ENCODE results near the gene SMAP2. TPM values are rescaled to one million over a fixed set of nuclear protein-coding genes. Genes with fewer than 3 reads are reported as not detected.

Gene SMAP2
- total and polyA plus RNA-seq, 10 of the 15 experiments (the other 5 are each of a cell fraction or from before 2014, with no cell fraction given) = 33.4 to 177 (median 105) TPM

DNA sequence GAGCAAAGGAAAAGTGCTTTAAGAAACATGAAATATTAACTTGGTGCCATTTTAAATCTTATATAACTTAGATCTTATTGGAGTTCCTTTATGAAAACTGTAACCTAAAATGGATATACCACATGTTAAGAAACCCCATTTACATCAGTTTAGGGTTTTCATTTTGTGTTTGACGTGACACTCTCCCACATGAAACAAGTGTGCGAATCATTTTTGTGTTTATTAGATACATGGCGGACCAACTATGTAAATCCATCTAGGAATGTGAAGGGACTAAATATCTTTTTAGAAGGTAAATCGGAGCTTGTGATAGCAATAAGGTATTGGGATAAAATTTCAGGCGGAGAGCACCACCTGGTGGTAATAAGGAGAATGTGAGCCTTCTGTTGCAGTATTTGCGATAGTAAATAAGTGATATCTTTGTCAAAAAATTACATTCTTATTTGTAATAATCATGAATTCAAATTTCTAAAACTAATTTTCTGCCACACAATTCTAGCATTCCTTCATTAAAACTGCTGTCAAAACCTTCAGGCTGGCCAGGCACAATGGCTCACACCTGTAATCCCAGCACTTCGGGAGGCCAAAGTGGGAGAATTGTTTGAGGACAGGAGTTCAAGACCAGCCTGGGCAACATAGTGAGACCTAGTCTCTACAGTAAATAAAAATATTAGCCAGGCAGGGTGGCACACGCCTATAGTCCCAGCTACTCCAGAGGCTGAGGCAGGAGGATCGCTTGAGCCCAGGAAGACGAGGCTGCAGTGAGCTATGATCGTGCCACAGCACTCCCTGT, 31.3 kb downstream of the SMAP2 start (continued):
- TF ChIP-seq CREB1 (IDR thresholded peaks at IDR 0.05; ENCODE audit: low read depth) = no peak
- no peak for TF ChIP-seq IRF4 (IDR thresholded peaks at IDR 0.05; ENCODE audit: low read depth, low read length)
- TF ChIP-seq ZSCAN29 (IDR thresholded peaks at IDR 0.05) = no peak
- TF ChIP-seq IKZF2 (IDR thresholded peaks at IDR 0.05) = peak; percentile 26 to 51; a peak in 2 of 4 replicates
- TF ChIP-seq, protein P1, sequence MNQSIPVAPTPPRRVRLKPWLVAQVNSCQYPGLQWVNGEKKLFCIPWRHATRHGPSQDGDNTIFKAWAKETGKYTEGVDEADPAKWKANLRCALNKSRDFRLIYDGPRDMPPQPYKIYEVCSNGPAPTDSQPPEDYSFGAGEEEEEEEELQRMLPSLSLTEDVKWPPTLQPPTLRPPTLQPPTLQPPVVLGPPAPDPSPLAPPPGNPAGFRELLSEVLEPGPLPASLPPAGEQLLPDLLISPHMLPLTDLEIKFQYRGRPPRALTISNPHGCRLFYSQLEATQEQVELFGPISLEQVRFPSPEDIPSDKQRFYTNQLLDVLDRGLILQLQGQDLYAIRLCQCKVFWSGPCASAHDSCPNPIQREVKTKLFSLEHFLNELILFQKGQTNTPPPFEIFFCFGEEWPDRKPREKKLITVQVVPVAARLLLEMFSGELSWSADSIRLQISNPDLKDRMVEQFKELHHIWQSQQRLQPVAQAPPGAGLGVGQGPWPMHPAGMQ (IDR thresholded peaks at IDR 0.05; ENCODE audit: borderline replicate concordance) = no peak
- TF ChIP-seq, protein P2, sequence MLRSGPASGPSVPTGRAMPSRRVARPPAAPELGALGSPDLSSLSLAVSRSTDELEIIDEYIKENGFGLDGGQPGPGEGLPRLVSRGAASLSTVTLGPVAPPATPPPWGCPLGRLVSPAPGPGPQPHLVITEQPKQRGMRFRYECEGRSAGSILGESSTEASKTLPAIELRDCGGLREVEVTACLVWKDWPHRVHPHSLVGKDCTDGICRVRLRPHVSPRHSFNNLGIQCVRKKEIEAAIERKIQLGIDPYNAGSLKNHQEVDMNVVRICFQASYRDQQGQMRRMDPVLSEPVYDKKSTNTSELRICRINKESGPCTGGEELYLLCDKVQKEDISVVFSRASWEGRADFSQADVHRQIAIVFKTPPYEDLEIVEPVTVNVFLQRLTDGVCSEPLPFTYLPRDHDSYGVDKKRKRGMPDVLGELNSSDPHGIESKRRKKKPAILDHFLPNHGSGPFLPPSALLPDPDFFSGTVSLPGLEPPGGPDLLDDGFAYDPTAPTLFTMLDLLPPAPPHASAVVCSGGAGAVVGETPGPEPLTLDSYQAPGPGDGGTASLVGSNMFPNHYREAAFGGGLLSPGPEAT (IDR thresholded peaks at IDR 0.05; ENCODE audit: low read depth) = peak; percentile 29; the same call in 1 of the 2 replicates
- TF ChIP-seq RB1 (IDR thresholded peaks at IDR 0.05; ENCODE audit: borderline replicate concordance) = no peak; the same call in 1 of the 2 replicates
- peak; percentile 65 to 74 (median 72) for TF ChIP-seq CTCF (IDR thresholded peaks at IDR 0.05 in 2 of 3, conservative IDR thresholded peaks at IDR 0.05 in 1 of 3; ENCODE audit: control insufficient read depth in 2 of 3, extremely low read depth in 1 of 3, insufficient read depth in 1 of 3, low read depth in 3 of 3, low read length in 3 of 3)
- no peak for TF ChIP-seq ASH2L (IDR thresholded peaks at IDR 0.05; ENCODE audit: borderline replicate concordance, low read depth)
- no peak for TF ChIP-seq FOS (IDR thresholded peaks at IDR 0.05; ENCODE audit: borderline replicate concordance, extremely low read depth, insufficient read length)
- no peak for TF ChIP-seq POLR2AphosphoS2 (IDR thresholded peaks at IDR 0.05; ENCODE audit: low read depth, low read length)
- TF ChIP-seq, protein P3, sequence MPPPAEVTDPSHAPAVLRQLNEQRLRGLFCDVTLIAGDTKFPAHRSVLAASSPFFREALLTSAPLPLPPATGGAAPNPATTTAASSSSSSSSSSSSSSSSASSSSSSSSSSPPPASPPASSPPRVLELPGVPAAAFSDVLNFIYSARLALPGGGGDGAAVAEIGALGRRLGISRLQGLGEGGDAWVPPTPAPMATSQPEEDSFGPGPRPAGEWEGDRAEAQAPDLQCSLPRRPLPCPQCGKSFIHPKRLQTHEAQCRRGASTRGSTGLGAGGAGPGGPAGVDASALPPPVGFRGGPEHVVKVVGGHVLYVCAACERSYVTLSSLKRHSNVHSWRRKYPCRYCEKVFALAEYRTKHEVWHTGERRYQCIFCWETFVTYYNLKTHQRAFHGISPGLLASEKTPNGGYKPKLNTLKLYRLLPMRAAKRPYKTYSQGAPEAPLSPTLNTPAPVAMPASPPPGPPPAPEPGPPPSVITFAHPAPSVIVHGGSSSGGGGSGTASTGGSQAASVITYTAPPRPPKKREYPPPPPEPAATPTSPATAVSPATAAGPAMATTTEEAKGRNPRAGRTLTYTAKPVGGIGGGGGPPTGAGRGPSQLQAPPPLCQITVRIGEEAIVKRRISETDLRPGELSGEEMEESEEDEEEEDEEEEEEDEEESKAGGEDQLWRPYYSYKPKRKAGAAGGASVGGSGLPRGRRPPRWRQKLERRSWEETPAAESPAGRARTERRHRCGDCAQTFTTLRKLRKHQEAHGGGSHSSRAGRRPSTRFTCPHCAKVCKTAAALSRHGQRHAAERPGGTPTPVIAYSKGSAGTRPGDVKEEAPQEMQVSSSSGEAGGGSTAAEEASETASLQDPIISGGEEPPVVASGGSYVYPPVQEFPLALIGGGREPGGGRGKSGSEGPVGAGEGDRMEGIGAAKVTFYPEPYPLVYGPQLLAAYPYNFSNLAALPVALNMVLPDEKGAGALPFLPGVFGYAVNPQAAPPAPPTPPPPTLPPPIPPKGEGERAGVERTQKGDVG (CRISPR knock-in tag; IDR thresholded peaks at IDR 0.05) = no peak
- no peak for TF ChIP-seq HCFC1 (IDR thresholded peaks at IDR 0.05; ENCODE audit: low read length)
- TF ChIP-seq NBN (IDR thresholded peaks at IDR 0.05) = no peak
- no peak for TF ChIP-seq CEBPZ (IDR thresholded peaks at IDR 0.05; ENCODE audit: low read depth, low read length)
- TF ChIP-seq JUND (IDR thresholded peaks at IDR 0.05; ENCODE audit: low read depth, low read length) = no peak
- no peak for TF ChIP-seq ETV6 (conservative IDR thresholded peaks at IDR 0.05 in 1 of 2, IDR thresholded peaks at IDR 0.05 in 1 of 2; ENCODE audit: borderline replicate concordance in 1 of 2, low read depth in 1 of 2)

Data from GM12878 (cell line).